Right ventricle myocardium inferior (tissue), 1 donor: ENCODE measurements around the gene PRG2. TPM values are rescaled to one million over a fixed set of nuclear protein-coding genes. Genes with fewer than 3 reads are reported as not detected.
"Not testable (repeated sequence)": the region's sequence is repeated elsewhere in the genome, so short reads cannot be mapped to it uniquely, and the experiment has no call there.

Experiments
- ATAC-seq: fragments of 200-7000 bp; cut with Tn5 transposase; one replicate; pipeline ENCODE4 v1.9.1; 2020; ENCODE audit warnings: mild to moderate bottlenecking, moderate library complexity
- DNase-seq: peaks from one replicate; pipeline ENCODE4 v3.0.0; 2021; ENCODE audit errors: missing footprints
- intact Hi-C: fragments of 100-400 bp; cut with DNase I; formaldehyde crosslinking; loops from one replicate; pipeline ENCODE4 v1.11.0; 2022
- total RNA-seq: library from RNA; stranded (reverse); fragmentation: NEBNext Ultra II Directional; extraction: Animal tissue kit (Norgen Biotek cat#: 25700); gene quantifications from one replicate; pipeline ENCODE4 v1.2.1, GENCODE V29; 2021
- donor health status: DM: no; HTN: yes; CAD: no; lungs with severe emphysema.

PRG2 gene
- total RNA-seq, 1 donor from 2014 or later = not detected

DNA sequence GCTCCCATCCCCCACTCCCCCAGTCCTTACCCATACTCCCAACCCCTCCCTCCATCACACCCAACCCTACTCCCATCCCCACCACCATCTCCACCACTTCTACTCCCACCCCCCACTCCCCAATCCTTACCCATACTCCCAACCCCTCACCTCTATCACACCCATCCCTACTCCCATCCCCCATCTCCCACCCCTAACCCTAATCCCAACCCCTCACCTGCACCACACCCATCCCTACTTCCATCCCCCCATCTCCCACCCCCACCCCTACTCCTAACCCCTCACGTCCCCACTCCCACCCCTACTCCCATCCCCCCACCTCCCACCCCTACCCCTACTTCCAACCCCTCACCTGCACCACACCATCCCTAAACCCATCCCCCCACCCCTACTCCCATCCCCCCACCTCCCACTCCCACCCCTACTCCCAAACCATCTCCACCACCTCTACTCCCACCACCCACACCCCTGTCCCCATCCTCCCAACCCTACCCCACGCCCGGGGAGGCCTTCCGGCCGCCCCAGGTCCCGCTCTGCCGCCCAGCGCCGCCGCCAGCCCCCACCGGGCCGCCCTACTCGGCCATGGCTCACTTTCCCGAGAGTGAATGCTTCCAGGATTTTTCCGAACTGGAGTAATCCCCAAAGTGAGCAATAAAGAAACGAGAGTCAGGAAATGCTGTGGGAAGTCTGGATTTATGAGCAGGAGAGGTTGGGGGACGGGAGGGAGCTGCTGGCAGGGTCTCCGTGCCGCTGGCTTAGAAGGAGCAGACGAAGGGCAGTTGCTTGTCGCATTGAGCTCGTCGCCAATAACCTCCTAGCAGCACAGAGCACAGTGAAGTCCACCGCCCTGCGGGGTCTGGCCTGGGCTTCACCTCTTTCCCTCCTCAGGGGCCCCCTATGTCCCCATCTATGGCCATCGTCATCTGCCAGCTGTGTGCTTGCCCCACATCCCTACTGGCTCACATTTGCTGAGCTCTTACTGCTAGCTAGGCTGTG lies 14.1 kb downstream of the PRG2 start:
- intact Hi-C loops = no loop called here

DNA sequence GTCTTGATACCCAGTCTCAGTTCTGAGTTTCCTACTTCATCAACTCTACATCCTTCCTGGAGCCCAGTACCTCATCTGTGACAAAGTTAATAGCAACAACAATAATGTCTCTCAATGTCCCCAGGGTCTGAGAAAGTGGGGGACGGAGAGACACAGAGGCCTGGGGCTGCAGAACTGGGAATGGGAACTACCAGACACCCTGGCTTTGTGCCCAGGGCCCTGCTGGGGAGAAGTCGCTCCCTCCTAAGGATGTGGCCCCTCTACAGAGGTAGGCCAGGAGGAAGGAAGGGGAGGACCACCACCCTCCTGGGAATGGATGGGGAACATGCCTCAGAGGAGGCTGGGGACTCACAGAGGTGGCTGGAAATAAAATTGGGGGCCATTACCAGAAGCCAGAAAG lies 15.0 kb downstream of the PRG2 start:
- intact Hi-C loops = no loop called here
- ATAC-seq (no peak), DNase-seq (no peak)

More for the DNA sequence above, 14.1 kb downstream of the PRG2 start:
- DNase-seq = no peak
- no peak for ATAC-seq

DNA sequence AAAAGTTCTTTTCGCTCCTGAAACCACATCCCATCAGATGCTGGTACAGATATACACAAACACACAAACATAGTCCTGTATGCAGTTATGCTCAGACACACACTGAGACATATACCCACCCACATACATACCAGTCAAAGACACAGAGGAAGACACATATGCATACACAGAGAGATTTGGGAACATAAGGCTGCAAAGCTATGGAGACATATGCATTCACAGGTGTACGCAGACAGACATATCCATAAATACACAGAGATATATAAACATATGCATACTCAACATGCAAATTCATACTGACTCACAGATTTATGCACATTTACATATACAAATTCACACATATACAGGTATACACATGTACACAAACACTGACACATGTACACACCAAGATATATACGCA lies 15.5 kb downstream of the PRG2 start:
- DNase-seq (no peak), ATAC-seq (no peak)
- intact Hi-C loops = no loop called here

DNA sequence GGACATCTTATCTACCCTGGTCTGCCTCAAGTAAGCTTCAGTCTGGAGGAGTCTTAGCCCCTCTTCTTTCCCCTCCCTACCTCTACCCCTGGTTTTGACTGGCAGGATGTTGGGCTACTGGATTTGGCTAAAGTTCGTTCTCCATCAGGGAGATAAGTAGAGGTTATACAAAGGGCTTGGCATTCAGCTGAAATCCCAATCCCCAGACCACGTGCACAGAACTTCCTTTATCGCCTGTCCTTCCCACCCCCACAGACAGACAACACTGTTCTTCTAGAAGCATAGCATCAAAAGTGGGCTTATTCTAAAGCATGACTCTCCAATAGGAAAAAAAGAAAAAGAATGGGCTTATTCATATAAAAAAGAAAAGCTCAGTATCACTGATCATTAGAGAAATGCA lies 17.3 kb downstream of the PRG2 start:
- DNase-seq = no peak
- intact Hi-C loops = no loop called here
- no peak for ATAC-seq

DNA sequence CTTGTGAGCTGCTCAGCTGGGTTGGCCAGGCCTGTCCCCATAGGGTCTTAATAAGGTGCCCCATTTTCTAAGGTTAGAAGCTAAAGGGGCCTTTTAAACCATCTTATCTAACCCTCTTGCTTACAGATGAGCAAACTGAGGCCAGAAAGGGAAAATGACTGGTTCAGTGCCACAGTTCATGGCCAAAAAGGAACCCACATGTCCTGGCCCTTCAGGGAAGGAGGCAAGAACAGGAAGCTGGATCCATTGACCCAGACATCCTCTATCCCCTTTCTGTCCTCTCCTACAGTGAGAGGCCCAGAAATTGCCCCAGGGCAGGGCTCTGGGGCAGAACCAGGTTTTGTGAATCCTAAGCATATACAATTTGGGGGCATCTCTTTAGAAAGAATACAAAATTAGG lies 19.5 kb downstream of the PRG2 start:
- intact Hi-C loops = no loop called here
- DNase-seq (no peak), ATAC-seq (no peak)

DNA sequence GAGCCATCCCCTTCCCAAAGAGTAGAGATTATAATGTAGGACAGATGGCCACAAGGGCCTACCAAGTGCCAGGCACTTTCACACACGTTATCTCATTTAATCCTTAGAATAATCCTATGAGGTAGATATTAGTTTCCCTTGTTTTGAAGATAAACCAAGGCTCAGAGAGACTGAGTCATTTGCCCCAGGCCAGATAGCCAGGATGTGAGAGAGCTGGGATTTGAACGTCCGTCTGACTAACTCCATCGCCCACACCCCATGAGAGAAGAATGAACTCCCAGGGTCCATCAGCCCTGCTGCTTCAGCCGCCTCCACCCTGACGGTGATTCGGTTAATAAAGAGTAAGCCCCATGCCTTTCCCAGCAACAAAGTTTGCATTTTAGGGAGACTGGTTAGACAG lies 20.2 kb downstream of the PRG2 start:
- no peak for ATAC-seq
- DNase-seq = no peak
- intact Hi-C loops = no loop called here

DNA sequence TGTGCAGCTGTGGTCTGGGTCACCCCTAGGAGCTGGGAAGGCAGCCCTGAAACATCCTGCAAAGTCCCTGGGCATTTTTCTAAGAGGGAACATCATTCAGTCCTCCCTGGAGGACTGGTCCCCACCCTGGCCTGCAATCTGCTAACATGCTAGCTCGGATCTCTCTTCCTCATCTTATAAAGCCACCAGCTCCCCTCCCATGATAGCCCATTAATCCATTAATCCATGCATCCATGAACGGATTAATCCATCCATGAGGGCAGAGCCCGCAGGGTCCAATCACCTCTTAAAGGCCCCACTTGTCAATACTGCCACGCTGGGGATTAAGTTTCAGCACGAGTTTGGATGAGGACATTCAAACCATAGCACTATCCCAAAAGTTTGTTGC lies 21.6 kb downstream of the PRG2 start:
- DNase-seq (no peak), ATAC-seq (no peak)
- intact Hi-C loops = no loop called here

DNA sequence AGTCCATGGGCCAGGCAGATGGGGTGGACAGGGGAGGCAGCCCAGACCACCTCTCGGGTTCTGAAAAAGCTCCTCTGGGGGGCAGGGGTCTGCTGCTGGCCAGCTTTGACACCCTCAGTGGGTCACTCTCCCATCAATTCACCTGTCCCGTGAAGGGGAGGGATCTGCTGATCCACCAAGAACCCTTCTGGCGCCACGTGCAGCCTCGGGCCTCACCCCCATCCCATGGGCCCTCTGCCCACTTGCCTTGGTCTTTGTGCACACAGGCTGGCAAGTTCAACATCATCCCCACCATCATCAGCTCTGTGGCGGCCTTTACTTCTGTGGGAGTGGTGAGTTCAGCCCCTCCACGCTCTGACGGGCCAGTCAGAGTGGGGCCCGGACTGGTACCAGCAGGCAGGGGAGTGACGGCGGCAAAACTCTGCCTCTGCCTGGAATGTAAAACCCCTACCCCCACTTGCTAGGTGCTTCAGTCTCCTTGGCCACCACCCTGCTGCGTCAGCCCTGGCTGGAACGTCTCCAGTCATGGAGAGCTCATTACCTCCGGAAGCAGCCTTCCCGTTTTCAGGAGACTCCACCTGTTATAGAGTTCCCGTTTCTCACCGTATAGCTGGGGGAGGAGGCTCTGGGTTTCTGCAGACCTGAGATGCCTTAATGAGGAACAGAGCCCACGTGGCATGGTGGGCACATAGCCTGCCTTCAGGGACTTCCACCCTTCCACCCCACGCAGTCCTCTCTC lies 22.2 kb downstream of the PRG2 start:
- intact Hi-C loops = no loop called here
- DNase-seq (no peak), ATAC-seq (no peak)

DNA sequence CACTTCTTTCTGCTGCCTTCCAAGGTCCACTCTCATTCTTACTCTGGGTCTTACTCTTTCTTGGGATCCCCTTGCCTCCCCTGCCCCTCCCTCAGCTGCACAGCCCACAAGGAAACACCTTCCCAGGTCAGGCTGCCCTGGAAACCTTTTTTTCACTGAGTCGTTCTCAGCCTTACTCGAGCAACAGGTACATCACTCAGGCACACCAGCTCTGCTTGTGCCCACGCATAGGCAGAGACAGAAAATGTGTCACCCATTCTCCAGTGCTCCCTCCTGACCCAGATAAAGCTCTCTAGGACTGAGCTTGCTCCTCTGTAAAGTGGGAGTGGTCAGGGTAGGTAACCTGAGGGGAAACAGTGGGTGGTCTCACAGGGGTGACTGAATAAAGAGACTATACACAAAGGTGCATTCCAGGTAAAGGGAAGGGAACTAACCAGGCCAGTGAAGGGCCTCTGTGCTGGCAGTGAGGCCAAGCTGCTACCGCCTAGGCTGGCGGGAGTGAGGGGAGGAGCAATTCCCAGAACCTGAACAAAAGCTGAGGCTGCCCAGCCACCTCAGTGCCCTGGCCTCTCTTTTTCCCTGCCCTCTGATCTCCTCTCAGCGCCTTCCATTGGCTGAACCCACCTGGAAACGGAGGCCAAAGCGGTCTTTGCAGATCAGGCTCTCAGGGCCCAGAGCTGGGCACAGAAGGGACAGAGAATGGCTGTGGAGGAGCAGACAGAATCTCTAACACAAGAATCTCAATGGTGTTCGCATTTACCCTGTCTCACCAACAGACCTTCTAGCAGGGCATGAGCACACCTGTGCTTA lies 25.4 kb downstream of the PRG2 start:
- DNase-seq = no peak
- intact Hi-C loops = no loop called here
- ATAC-seq = no peak

DNA sequence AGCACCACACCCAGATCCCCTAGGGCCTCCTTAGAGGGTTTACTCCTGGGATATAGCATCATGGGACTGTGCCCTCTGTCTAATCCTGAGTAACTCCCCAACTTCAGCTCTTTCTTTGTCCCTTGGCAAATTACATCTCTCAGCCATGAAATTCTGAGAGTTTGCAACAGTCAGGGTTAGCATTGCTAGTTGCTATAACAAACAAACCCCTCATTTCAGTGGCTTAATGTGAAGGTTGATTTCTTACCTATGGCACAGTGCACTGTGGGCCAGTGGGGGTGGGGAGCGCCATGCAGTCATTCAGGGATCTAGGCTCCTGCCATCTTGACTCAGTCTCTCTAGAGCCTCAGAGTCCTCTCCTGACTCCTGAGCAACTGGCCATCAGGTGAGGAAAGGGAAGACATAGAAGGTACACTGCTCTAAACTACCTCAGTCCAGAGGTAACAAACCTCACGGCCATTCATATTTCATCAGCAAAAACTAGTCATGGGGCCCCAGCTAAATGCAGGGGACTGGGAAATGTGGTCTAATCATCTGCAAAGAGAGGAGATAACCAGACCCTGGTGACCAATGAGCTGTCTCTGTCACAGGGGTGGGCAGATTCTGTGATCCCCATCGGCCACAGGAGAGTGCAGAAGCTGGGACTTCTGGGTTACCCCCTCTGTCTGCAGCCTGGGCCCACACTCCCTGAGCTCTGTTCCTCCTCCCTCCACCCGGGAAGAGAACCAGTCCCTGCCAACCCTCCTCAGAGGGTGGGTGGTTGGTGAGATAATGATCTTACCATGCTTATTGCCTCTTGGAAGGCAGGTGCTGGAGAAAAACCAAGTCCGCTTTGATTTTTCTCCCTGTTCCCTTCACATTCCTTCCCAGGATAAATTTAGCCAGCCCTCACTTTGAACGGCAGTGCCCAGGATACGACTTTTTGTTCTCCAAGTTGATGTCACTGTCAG lies 27.0 kb downstream of the PRG2 start:
- DNase-seq (no peak), ATAC-seq (no peak)
- intact Hi-C loops = no loop called here

DNA sequence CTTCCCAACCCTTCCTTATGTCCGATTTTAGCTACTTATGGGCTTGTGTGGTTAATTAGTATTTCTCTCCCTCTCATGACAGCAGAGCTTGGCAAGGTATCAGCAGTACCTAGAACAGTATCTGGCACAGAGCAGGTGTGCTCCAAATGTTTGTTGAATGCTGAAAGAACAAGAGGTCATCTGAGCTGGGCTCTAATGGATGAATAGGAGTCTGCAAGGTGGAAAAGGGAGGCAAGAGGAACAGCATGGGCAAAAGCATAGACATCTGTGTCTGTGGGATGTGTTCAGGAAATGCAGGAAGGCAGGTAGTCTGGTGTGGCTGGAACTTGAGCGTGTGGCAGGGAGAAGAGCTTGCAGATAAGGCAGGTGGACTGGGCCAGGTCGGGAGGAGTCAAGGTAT lies 28.5 kb downstream of the PRG2 start:
- DNase-seq (no peak), ATAC-seq (no peak)
- intact Hi-C loops = no loop called here

DNA sequence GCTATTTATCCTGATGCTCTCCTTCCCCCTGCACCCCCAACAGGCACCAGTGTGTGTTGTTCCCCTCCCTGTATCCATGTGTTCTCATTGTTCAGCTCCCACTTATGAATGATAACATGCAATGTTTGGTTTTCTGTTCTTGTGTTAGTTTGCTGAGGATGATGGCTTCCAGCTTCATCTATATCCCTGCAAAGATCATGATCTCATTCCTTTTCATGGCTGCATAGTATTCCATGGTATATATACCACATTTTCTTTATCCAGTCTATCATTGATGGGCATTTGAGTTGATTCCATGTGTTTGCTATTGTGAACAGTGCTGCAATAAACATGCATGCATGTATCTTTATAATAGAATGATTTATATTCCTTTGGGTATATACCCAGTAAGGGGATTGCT lies 29.0 kb downstream of the PRG2 start:
- intact Hi-C loops, DNase-seq, ATAC-seq: not testable (repeated sequence)

DNA sequence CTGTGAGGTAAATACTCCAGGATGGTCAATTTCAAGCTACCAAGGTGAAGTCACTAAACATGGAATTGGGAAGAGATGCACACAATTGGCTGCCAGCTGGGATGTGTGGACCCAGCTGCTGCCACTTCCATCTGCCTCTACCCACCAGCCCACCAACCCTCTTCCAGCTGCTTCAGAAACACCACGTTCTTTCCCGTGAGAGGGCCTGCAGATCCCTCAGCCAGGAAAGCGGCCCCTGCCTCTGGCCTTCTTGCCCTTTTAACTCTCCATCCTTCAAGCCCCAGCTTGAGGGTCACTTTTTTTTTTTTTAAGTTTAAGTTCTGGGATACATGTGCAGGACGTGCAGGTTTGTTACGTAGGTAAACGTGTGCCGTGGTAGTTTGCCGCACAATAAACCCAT lies 29.5 kb downstream of the PRG2 start:
- ATAC-seq (no peak), DNase-seq (no peak)
- intact Hi-C loops = no loop called here

DNA sequence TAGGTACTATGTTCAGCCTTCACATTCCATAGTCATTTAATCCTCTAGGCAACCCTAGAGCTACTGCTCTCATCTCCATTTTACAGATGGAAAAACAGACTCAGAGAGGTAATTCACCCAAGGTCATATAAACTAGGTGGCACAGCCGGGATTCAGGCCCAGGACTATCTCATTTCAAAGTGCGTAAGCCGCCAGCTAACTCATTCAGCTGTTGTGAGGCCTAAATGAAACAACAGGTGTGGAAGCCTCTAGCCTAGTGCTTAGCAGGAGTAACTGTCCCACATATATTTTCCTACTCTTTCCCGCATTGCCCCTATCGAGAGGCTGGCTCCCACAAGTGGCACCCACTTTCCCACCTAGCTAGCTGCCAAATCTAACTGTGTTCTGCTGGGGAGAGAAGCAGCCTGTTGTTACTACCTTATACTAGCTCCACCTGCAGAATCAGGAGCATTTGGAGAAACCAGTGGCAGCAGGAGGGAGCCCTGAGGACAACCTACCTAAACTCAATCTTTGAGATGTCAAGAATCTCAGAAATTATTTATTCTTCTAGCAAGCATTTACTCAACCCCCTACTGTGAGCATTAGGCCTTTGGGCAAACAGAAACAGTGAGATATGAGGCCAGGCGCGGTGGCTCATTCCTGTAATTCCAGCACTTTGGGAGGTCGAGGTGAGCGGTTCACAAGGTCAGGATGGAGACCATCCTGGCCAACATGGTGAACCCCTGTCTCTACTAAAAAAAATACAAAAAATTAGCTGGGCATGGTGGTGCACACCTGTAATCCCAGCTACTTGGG lies 30.4 kb downstream of the PRG2 start:
- intact Hi-C loops = loop anchor here (10.0 kb wide), 1 partner anchor 515 kb away; no protein-coding TSS in a partner anchor
- DNase-seq (no peak), ATAC-seq (no peak)

DNA sequence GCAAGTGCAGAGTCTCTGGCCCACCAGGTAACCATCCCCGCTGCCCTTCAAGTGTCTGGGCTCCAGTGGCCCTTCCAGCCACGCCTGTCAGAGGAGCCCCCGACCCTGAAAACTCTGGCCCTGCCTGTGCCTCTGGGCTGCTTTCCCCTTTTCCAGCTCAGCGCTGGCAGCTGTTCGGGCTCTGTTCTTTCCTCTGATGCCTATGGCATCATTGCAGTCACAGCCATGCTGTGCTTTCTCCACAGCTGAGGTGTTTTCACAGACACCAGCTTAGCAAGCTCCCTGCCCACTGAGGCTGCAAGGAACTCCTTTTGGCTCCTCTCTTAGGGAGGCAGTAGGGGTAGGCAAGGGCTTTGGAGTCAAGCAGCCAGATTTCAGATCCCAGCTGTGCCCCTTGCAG lies 31.1 kb downstream of the PRG2 start:
- intact Hi-C loops = loop anchor here (10.0 kb wide), 1 partner anchor 515 kb away; no protein-coding TSS in a partner anchor
- DNase-seq (no peak), ATAC-seq (no peak)

DNA sequence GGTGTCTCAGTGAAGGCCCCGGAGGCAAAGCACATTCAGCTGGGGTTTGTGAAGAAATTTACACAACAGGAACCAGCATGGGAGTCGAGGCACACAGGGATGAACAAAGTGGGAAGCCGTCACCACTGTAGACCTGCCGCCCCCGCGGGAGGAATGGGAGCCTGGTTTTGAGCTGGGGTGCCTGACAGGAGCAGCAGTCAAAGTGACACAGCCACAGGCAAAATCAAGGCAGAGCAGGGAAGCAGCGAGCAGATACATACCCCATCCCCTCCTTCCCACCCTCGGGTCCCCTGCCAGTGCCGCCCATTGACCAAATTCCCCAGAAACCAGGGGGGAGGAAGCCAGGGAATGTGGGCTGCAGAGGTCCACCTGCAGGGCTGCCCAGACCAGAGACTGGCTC lies 31.5 kb downstream of the PRG2 start:
- no peak for DNase-seq
- ATAC-seq = no peak
- intact Hi-C loops = loop anchor here (10.0 kb wide), 1 partner anchor 514 kb away; no protein-coding TSS in a partner anchor

DNA sequence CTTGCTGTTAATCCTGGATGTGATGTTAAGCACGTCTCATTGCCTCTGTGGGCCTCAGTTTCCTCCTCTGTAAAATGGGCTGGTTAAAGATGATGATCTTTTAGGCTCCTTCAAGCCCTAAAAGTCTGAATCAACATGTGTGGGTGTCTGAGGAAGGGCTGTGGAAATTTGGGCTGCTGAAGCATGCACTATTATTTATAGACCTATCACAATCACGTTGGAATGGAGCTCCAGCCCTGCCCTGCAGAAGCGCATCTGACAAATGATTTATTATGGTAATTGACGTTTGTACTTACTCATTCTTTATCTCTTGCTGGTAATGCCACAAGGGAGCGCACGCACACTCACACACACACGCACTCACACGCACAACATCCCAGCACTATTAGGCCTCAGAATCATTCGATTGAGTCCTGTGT lies 31.9 kb downstream of the PRG2 start:
- ATAC-seq (no peak), DNase-seq (no peak)
- intact Hi-C loops = loop anchor here (10.0 kb wide), 1 partner anchor 514 kb away; no protein-coding TSS in a partner anchor
